Muscle of arm (tissue), 12 donors: Measurements from ENCODE around the gene TPRA1. TPM values are rescaled to one million over a fixed set of nuclear protein-coding genes. Genes with fewer than 3 reads are reported as not detected.
"Not testable (repeated sequence)": the region's sequence is repeated elsewhere in the genome, so short reads cannot be mapped to it uniquely, and the experiment has no call there.

Source experiments
- DNase-seq: peaks from one replicate; pipeline ENCODE4 v3.0.0-alpha.2; 2013
- polyA plus RNA-seq, 12 donors: library from polyadenylated mRNA; unstranded; fragments of 120-200 nt; gene quantifications; one replicate each; pipeline ENCODE4 v1.2.1, GENCODE V29; 2013; ENCODE audit not compliant: insufficient read length in 12 of 12

TPRA1 gene
- polyA plus RNA-seq, 12 donors: 15.4 to 24.8 (median 18.9) TPM; not detected in 1

GRCh38 chr3:127541320-127541719 lies 49.2 kb downstream of the TPRA1 start:
- DNase-seq: no peak

- DNase-seq: no peak
Measured at GRCh38 chr3:127539366-127540060, 51.0 kb downstream of the TPRA1 start.

- DNase-seq: no peak
Measured at GRCh38 chr3:127538569-127538968, 52.0 kb downstream of the TPRA1 start.

DNA sequence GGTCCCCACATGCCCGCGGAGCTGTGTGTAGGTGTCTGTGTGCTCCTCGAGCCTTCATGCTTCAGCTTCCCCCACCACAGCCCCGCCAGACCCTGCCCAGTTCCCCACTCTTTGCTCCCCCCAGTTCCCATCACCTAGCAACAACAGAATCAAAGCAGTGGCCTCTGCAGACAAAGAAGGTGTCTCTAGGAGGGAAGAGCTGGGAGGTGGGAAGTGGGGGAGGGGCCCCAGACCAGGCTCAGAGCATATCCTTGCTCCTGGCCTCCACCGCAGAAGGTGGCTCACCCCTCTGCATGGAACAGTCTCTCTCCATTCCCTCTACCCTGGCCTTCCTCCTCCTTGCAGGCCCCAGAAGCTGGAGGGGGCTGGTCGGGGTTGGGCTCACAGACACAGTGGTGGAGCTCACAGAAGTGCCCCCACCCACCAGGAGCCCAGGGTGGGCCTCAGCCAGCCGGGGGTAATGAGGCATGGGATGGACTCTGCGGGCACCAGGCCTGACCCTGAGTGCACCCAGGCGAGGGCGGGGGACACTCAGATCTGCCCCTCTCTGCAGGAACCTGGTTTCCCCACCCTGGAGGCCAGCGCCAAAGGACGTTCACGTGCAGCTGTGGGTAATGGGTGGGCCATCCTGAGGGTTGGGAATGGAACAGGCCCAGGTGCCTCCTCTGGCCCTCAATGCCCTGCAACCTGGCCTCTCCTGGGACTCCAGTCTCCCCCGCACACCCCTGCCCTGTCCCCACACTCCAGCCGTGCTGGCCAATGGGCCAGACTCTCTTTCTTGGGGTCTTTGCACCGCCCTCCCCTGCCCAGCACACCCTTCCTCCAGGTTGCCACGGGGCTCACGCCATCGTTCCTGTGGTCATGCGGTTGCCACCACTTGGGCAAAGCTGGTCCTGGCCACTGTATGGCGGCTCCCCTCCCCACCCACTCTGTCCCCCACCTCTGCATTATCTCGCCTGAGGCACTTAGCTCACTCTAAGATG lies 53.4 kb downstream of the TPRA1 start:
- DNase-seq: no peak

- DNase-seq: no peak
Measured at GRCh38 chr3:127535901-127536829, 54.4 kb downstream of the TPRA1 start.

DNA sequence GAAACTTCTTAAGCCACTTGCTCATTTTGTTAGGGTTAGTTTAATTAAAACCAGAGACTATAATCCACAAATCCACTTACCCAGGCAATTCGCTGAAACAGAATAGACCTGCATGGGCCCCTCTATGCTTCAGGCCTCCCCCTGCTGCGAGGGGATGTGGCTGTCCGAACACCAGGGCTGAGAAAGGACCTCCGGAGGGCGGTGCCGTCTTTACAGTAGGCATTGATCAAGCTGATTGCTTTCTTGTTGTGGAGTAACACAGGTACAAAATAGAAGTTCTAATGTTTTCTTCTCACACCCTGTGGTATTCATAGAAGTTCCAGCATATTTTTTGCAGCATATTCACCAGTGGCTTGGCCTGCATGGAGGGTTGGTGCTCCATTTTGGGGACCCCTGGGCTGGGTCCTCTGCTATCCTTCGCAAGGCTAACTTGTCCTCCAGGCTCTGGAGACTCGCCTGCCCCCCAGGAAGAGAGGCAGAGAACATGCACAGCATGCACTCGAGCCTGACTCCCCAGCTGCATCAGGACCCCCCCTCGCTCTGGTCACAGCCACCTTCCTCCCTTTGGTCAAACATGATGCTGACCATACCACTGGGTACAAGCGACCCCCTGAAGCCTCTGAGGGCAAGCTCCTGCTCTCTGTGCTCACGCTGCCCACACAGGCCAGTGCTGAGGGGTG lies 55.3 kb downstream of the TPRA1 start:
- DNase-seq: no peak

- DNase-seq: no peak
Measured at GRCh38 chr3:127534564-127534963, 56.0 kb downstream of the TPRA1 start.

GRCh38 chr3:127534161-127534451 lies 56.4 kb downstream of the TPRA1 start:
- DNase-seq: no peak

DNA sequence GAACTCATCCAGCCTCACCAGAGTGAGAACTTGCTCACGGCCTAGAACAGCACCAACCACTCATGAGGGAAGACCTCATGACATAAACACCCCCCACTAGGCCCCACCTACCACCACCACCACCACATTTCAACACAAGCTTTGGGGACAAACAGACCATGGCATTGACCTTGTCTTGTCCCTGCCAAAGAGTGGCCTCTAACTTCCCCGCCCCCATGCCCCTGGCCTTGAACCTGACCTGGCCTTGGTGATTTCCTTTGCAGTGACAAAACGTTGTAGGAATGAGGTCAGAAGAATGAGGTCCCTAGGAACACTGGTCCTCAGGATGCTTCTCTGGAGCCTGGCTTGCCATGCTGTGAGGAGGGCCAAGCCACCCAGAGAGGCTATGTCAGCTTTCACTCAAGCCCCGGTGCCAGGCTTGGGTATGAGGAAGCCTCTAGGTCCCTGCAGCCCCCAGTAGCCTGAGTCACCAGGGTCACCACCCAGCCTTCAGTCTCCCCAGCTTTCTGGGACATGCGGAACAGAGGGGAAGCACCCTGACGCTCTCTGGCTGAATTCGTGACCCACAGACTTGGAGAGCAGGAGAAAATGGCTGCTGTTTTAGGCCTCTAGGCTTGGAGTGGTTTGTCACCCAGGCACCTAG lies 57.9 kb downstream of the TPRA1 start:
- DNase-seq: no peak

DNA sequence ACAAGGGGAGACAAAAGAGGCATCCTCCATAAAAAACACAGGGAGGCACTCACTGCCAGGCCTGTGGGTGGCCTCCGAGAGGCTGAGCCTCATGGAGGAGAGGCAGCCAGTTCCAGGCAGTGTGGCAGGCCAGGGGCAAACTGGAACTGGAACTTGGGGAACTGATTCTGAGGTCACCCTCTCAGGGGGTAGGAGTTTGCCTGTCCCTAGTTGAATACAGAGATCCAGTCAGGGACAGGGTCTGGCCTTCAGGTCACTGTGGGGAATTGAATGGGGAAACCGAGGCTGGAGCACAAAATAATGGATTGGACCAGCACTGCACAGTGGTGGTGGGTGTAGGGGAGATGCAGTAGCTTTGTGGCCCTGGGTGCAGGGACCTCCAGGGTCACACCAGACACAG lies 58.7 kb downstream of the TPRA1 start:
- DNase-seq: no peak

DNA sequence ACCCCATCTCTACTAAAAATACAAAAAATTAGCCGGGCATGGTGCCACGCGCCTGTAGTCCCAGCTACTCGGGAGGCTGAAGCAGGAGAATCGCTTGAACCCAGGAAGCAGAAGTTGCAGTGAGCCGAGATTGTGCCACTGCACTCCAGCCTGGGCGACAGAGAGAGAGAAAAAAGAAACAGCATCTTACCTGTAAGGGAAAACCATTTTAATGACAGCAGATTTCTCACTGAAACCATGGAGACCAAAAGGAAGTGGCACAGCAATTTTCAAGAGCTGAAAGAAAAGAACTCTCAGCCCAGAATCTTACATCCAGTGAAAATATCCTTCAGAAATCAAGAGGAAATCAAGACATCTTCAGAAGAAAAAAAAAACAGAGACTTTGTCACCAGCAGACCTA lies 59.7 kb downstream of the TPRA1 start:
- not testable (repeated sequence) for DNase-seq

DNA sequence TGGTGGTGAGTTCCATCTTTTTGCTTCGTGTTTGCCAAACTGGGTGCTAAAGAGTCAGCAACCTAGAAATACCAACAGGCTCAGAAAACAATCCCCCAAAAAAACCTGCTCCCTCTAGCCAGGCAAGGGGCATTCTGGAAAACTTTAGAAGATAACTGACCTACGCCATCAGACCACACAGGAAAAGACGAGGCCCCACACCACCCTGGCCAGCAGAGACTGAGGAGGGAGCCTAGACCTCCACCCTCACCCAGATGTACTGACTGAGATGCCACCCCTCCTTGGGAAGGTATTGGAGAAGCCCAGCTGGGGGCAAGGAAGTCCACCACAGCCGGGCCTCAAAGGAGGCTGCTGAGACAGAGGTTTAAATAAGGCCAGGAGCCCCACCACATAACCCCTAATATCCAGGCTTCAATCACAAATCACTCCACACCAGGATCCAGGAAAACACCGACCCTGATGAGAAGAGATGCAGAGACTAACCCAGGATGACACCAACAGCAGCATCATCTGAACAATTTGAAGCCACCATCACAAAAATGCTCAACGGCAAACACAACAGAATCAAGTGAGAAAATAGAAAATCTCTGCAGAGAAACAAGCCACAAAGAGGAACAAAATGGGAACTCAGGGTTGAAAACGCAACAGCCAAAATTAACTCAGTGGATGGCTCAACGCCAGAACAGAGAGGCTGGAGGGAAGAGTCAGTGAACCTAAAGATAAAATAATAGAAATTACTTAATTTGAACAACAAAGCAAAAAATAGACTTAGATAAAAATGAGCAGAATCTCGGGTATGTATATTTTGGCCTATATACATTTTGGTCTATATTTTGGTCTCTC lies 61.0 kb downstream of the TPRA1 start:
- DNase-seq: no peak

- DNase-seq: no peak
Measured at GRCh38 chr3:127525373-127525772, 65.2 kb downstream of the TPRA1 start.

GRCh38 chr3:127524296-127524896 lies 66.1 kb downstream of the TPRA1 start:
- no peak for DNase-seq

Other genes starting within 250 kb of the TPRA1 start
- gene MCM2, start 7.7 kb upstream of the TPRA1 start, polyA plus RNA-seq: 10 to 100 TPM in 11 of 12 donors, not detected in 1; 15.9 to 52.6 (median 21.7) TPM
- 10 to 100 TPM in 2 of 12 donors, 1 to 10 TPM in 9, not detected in 1; 3.9 to 17.9 (median 4.7) TPM for gene PODXL2, start 38.5 kb upstream of the TPRA1 start, polyA plus RNA-seq
- gene ABTB1, start 82.2 kb upstream of the TPRA1 start, polyA plus RNA-seq: 10 to 100 TPM in 10 of 12 donors, 1 to 10 TPM in 1, not detected in 1; 9.9 to 23.0 (median 12.8) TPM
- 10 to 100 TPM in 11 of 12 donors, not detected in 1; 16.2 to 29.9 (median 24.6) TPM for gene MGLL, start 231.8 kb upstream of the TPRA1 start, polyA plus RNA-seq